Activated T-helper 2 cell treated with anti-CD3 and anti-CD28 coated beads, Interferon-gamma antibody, Interleukin-2, Interleukin-4, amounts not matched to agents 10 μg/mL and 5 μg/mL and 100 μg/mL, durations not matched to agents 14 hours and 24 hours and 36 hours (primary cell): Measurements from ENCODE around the gene EIF2S2. TPM values are rescaled to one million over a fixed set of nuclear protein-coding genes. Genes with fewer than 3 reads are reported as not detected.

Experiments used
- DNase-seq: peaks from one replicate; pipeline ENCODE4 v3.0.0; 2021; ENCODE audit warnings: low spot score
- H3K27ac Mint-ChIP-seq: one replicate; pipeline ENCODE4 v1.8.0; 2021; ENCODE audit warnings: mixed read lengths
- H3K27me3 Mint-ChIP-seq: one replicate; pipeline ENCODE4 v1.8.0; 2021; ENCODE audit warnings: low read depth, mixed read lengths
- H3K36me3 Mint-ChIP-seq: one replicate; pipeline ENCODE4 v1.8.0; 2021; ENCODE audit warnings: low read depth, mixed read lengths
- H3K4me1 Mint-ChIP-seq: one replicate; pipeline ENCODE4 v1.8.0; 2021; ENCODE audit warnings: low read depth, mixed read lengths
- H3K4me3 Mint-ChIP-seq: one replicate; pipeline ENCODE4 v1.8.0; 2021; ENCODE audit warnings: low read depth, mild to moderate bottlenecking, moderate library complexity, mixed read lengths
- H3K9me3 Mint-ChIP-seq: one replicate; pipeline ENCODE4 v1.8.0; 2021; ENCODE audit warnings: mixed read lengths
- intact Hi-C: fragments of 100-400 bp; cut with micrococcal nuclease; formaldehyde crosslinking; loops from one replicate; pipeline ENCODE4 v1.15.1; 2023
- total RNA-seq: library from RNA; stranded (reverse); gene quantifications from 2 replicates; pipeline ENCODE4 v1.2.3, GENCODE V29; 2022

Gene EIF2S2
- total RNA-seq, 1 donor from 2014 or later = 96.0 TPM

- H3K27ac Mint-ChIP-seq = peak overlapping the region; percentile 63
- no peaks in the 10 kb centered on the region for H3K27me3 Mint-ChIP-seq
- H3K9me3 Mint-ChIP-seq = no peaks in the 10 kb centered on the region
- peaks cover 9% of the 10 kb centered on the region for H3K4me1 Mint-ChIP-seq
- intact Hi-C loops = no loop called here
- no peak overlapping the region for H3K4me3 Mint-ChIP-seq
- H3K36me3 Mint-ChIP-seq = peaks cover 24% of the 10 kb centered on the region
- no peak for DNase-seq
Observed at GRCh38 chr20:34078540-34078939, 33.5 kb downstream of the EIF2S2 start.

GRCh38 chr20:34076952-34077351 lies 35.1 kb downstream of the EIF2S2 start:
- no peak overlapping the region for H3K4me3 Mint-ChIP-seq
- H3K36me3 Mint-ChIP-seq = peaks cover 34% of the 10 kb centered on the region
- H3K27me3 Mint-ChIP-seq = no peaks in the 10 kb centered on the region
- H3K27ac Mint-ChIP-seq = no peak overlapping the region
- no peaks in the 10 kb centered on the region for H3K9me3 Mint-ChIP-seq
- DNase-seq = no peak
- intact Hi-C loops = no loop called here
- peaks cover 13% of the 10 kb centered on the region for H3K4me1 Mint-ChIP-seq

GRCh38 chr20:34075647-34076046 lies 36.4 kb downstream of the EIF2S2 start:
- H3K36me3 Mint-ChIP-seq = peaks cover 39% of the 10 kb centered on the region
- no peak overlapping the region for H3K4me3 Mint-ChIP-seq
- H3K27me3 Mint-ChIP-seq = no peaks in the 10 kb centered on the region
- no peak overlapping the region for H3K27ac Mint-ChIP-seq
- H3K4me1 Mint-ChIP-seq = peaks cover 15% of the 10 kb centered on the region
- H3K9me3 Mint-ChIP-seq = no peaks in the 10 kb centered on the region
- intact Hi-C loops = no loop called here
- no peak for DNase-seq

GRCh38 chr20:34074101-34074760 lies 37.8 kb downstream of the EIF2S2 start:
- Mint-ChIP-seq H3K4me1 (peaks cover 20% of the 10 kb centered on the region), H3K9me3 (no peaks in the 10 kb centered on the region), H3K27me3 (no peaks in the 10 kb centered on the region), H3K4me3 (no peak overlapping the region), H3K27ac (no peak overlapping the region), H3K36me3 (peaks cover 36% of the 10 kb centered on the region)
- no peak for DNase-seq
- intact Hi-C loops = no loop called here

- H3K36me3 Mint-ChIP-seq = peaks cover 33% of the 10 kb centered on the region
- intact Hi-C loops = no loop called here
- no peak overlapping the region for H3K4me3 Mint-ChIP-seq
- H3K27ac Mint-ChIP-seq = no peak overlapping the region
- H3K9me3 Mint-ChIP-seq = no peaks in the 10 kb centered on the region
- peaks cover 25% of the 10 kb centered on the region for H3K4me1 Mint-ChIP-seq
- no peaks in the 10 kb centered on the region for H3K27me3 Mint-ChIP-seq
- no peak for DNase-seq
Observed at GRCh38 chr20:34072778-34073177, 39.3 kb downstream of the EIF2S2 start.

- Mint-ChIP-seq H3K4me3 (no peak overlapping the region), H3K9me3 (no peaks in the 10 kb centered on the region), H3K27me3 (no peaks in the 10 kb centered on the region), H3K4me1 (peaks cover 25% of the 10 kb centered on the region), H3K36me3 (peaks cover 33% of the 10 kb centered on the region), H3K27ac (no peak overlapping the region)
- intact Hi-C loops = no loop called here
- DNase-seq = no peak
Observed at GRCh38 chr20:34072076-34072475, 40.0 kb downstream of the EIF2S2 start.

GRCh38 chr20:34070859-34071258 lies 41.2 kb downstream of the EIF2S2 start:
- intact Hi-C loops = loop anchor here (2.0 kb wide), 1 partner anchor 124 kb away; no protein-coding TSS in a partner anchor
- Mint-ChIP-seq H3K27ac (no peak overlapping the region), H3K27me3 (no peaks in the 10 kb centered on the region), H3K4me3 (no peak overlapping the region), H3K36me3 (peaks cover 24% of the 10 kb centered on the region), H3K4me1 (peaks cover 25% of the 10 kb centered on the region), H3K9me3 (no peaks in the 10 kb centered on the region)
- no peak for DNase-seq

GRCh38 chr20:34070079-34070439 lies 42.0 kb downstream of the EIF2S2 start:
- Mint-ChIP-seq H3K4me1 (peaks cover 25% of the 10 kb centered on the region), H3K4me3 (no peak overlapping the region), H3K27me3 (no peaks in the 10 kb centered on the region), H3K36me3 (peaks cover 22% of the 10 kb centered on the region), H3K27ac (no peak overlapping the region), H3K9me3 (no peaks in the 10 kb centered on the region)
- no peak for DNase-seq
- intact Hi-C loops = loop anchor here (2.0 kb wide), 1 partner anchor 123 kb away; no protein-coding TSS in a partner anchor

GRCh38 chr20:34069341-34070078 lies 42.5 kb downstream of the EIF2S2 start:
- no peaks in the 10 kb centered on the region for H3K9me3 Mint-ChIP-seq
- H3K36me3 Mint-ChIP-seq = peaks cover 24% of the 10 kb centered on the region
- no peak overlapping the region for H3K4me3 Mint-ChIP-seq
- no peaks in the 10 kb centered on the region for H3K27me3 Mint-ChIP-seq
- intact Hi-C loops = loop anchor here (1.0 to 2.0 kb wide), 2 partner anchors 123 to 136 kb away; no protein-coding TSS in a partner anchor
- no peak overlapping the region for H3K27ac Mint-ChIP-seq
- peaks cover 24% of the 10 kb centered on the region for H3K4me1 Mint-ChIP-seq
- DNase-seq = peak; percentile 37

GRCh38 chr20:34068001-34068400 lies 44.0 kb downstream of the EIF2S2 start:
- no peaks in the 10 kb centered on the region for H3K9me3 Mint-ChIP-seq
- H3K27me3 Mint-ChIP-seq = no peaks in the 10 kb centered on the region
- peaks cover 12% of the 10 kb centered on the region for H3K4me1 Mint-ChIP-seq
- no peak overlapping the region for H3K27ac Mint-ChIP-seq
- H3K36me3 Mint-ChIP-seq = peaks cover 18% of the 10 kb centered on the region
- intact Hi-C loops = no loop called here
- no peak overlapping the region for H3K4me3 Mint-ChIP-seq
- DNase-seq = no peak

GRCh38 chr20:34066476-34067090 lies 45.5 kb downstream of the EIF2S2 start:
- Mint-ChIP-seq H3K4me1 (peaks cover 19% of the 10 kb centered on the region), H3K27ac (no peak overlapping the region), H3K9me3 (no peaks in the 10 kb centered on the region), H3K27me3 (no peaks in the 10 kb centered on the region), H3K36me3 (peaks cover 8% of the 10 kb centered on the region), H3K4me3 (no peak overlapping the region)
- DNase-seq = no peak
- intact Hi-C loops = no loop called here

- H3K36me3 Mint-ChIP-seq = peaks cover 3% of the 10 kb centered on the region
- intact Hi-C loops = no loop called here
- DNase-seq = no peak
- H3K4me3 Mint-ChIP-seq = no peak overlapping the region
- peaks cover 18% of the 10 kb centered on the region for H3K4me1 Mint-ChIP-seq
- no peak overlapping the region for H3K27ac Mint-ChIP-seq
- no peaks in the 10 kb centered on the region for H3K9me3 Mint-ChIP-seq
- H3K27me3 Mint-ChIP-seq = no peaks in the 10 kb centered on the region
Observed at GRCh38 chr20:34065260-34065659, 46.8 kb downstream of the EIF2S2 start.

GRCh38 chr20:34064286-34064685 lies 47.8 kb downstream of the EIF2S2 start:
- Mint-ChIP-seq H3K9me3 (no peaks in the 10 kb centered on the region), H3K4me3 (no peak overlapping the region), H3K36me3 (peaks cover 3% of the 10 kb centered on the region), H3K27me3 (no peaks in the 10 kb centered on the region), H3K27ac (no peak overlapping the region), H3K4me1 (peaks cover 15% of the 10 kb centered on the region)
- intact Hi-C loops = no loop called here
- DNase-seq = no peak
